RWPE2 (cell line): ENCODE data around the gene KRT76.

Experiments
- ATAC-seq: fragments of 200-7000 bp; cut with Tn5 transposase; 3 replicates; pipeline ENCODE4 v1.9.1; 2021; ENCODE audit warnings: low read depth
- DNase-seq: peaks from one replicate; pipeline ENCODE4 v3.0.0-alpha.2; 2020; ENCODE audit warnings: low spot score
- H3K27ac ChIP-seq: fragments of 450-650 bp; 2 replicates; pipeline ENCODE4 v1.5.1; 2017; ENCODE audit warnings: mild to moderate bottlenecking; ENCODE audit not compliant: poor library complexity, severe bottlenecking
- H3K27me3 ChIP-seq: fragments of 250-450 bp; sonication (Bioruptor Pico); 2 replicates; pipeline ENCODE4 v1.5.1; 2021; ENCODE audit warnings: mild to moderate bottlenecking, moderate library complexity; ENCODE audit not compliant: insufficient read depth, poor library complexity, severe bottlenecking
- H3K36me3 ChIP-seq: fragments of 250-450 bp; sonication (Bioruptor Pico); 2 replicates; pipeline ENCODE4 v1.5.1; 2020; ENCODE audit warnings: low read depth, mild to moderate bottlenecking, moderate library complexity
- H3K4me1 ChIP-seq: fragments of 250-450 bp; sonication (Bioruptor Pico); 2 replicates; pipeline ENCODE4 v1.5.1; 2021; ENCODE audit warnings: mild to moderate bottlenecking, moderate library complexity; ENCODE audit not compliant: insufficient read depth, poor library complexity, severe bottlenecking
- H3K4me3 ChIP-seq: fragments of 250-450 bp; sonication (Bioruptor Pico); 2 replicates; pipeline ENCODE4 v1.5.1; 2021; ENCODE audit warnings: mild to moderate bottlenecking, moderate library complexity; ENCODE audit not compliant: severe bottlenecking
- H3K9me3 ChIP-seq: fragments of 250-450 bp; sonication (Bioruptor Pico); 2 replicates; pipeline ENCODE4 v1.5.1; 2021; ENCODE audit warnings: mild to moderate bottlenecking, moderate library complexity; ENCODE audit not compliant: severe bottlenecking
- TF ChIP-seq, protein P1 (sequence below): fragments of 450-650 bp; IDR thresholded peaks from one replicate; pipeline ENCODE4 v1.5.1; 2017; ENCODE audit warnings: mild to moderate bottlenecking, moderate library complexity; ENCODE audit not compliant: poor library complexity, severe bottlenecking

KRT76 gene

GRCh38 chr12:52805000-52805399 is 27.9 kb upstream of the KRT76 start:
- H3K27me3 ChIP-seq: no peaks in the 10 kb centered on the region
- no peak for DNase-seq

DNA sequence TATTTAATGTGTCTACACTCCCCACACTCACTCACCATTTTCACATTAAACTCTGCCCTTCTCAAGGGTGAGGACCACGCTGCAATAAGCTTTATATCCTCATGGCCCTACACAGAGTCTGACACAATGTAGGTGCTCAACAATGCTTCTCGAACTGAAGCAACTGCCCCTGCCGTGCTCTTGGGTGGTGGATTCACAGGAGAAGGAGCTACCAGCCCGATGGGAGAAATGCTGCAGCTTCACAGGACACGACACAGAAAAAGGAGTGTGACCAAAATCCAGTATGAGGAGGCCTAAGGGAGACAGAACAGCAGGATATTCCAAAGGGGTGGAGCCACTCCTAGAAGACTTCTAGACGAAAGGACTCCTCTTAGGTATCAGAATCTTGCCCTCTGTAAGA is 25.3 kb upstream of the KRT76 start:
- ATAC-seq (no peak), DNase-seq (no peak)
- TF ChIP-seq, protein P1, sequence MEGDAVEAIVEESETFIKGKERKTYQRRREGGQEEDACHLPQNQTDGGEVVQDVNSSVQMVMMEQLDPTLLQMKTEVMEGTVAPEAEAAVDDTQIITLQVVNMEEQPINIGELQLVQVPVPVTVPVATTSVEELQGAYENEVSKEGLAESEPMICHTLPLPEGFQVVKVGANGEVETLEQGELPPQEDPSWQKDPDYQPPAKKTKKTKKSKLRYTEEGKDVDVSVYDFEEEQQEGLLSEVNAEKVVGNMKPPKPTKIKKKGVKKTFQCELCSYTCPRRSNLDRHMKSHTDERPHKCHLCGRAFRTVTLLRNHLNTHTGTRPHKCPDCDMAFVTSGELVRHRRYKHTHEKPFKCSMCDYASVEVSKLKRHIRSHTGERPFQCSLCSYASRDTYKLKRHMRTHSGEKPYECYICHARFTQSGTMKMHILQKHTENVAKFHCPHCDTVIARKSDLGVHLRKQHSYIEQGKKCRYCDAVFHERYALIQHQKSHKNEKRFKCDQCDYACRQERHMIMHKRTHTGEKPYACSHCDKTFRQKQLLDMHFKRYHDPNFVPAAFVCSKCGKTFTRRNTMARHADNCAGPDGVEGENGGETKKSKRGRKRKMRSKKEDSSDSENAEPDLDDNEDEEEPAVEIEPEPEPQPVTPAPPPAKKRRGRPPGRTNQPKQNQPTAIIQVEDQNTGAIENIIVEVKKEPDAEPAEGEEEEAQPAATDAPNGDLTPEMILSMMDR: no peak
- Histone ChIP-seq H3K27ac (no peak overlapping the region), H3K36me3 (no peaks in the 10 kb centered on the region), H3K9me3 (no peaks in the 10 kb centered on the region), H3K27me3 (no peaks in the 10 kb centered on the region), H3K4me3 (no peak overlapping the region), H3K4me1 (peaks cover 27% of the 10 kb centered on the region)

More at GRCh38 chr12:52805000-52805399, 27.9 kb upstream of the KRT76 start:
- Histone ChIP-seq H3K9me3 (no peaks in the 10 kb centered on the region), H3K27ac (no peak overlapping the region), H3K36me3 (no peaks in the 10 kb centered on the region), H3K4me1 (peaks cover 8% of the 10 kb centered on the region), H3K4me3 (no peak overlapping the region)
- TF ChIP-seq, protein P1: no peak
- ATAC-seq: no peak

- ATAC-seq: no peak
- no peak overlapping the region for H3K27ac ChIP-seq
- peaks cover 27% of the 10 kb centered on the region for H3K4me1 ChIP-seq
- H3K27me3 ChIP-seq: no peaks in the 10 kb centered on the region
- DNase-seq: no peak
- TF ChIP-seq, protein P1: no peak
- H3K36me3 ChIP-seq: no peaks in the 10 kb centered on the region
- no peaks in the 10 kb centered on the region for H3K9me3 ChIP-seq
- H3K4me3 ChIP-seq: no peak overlapping the region
These were observed 24.6 kb upstream of the KRT76 start for GRCh38 chr12:52801773-52802172.

DNA sequence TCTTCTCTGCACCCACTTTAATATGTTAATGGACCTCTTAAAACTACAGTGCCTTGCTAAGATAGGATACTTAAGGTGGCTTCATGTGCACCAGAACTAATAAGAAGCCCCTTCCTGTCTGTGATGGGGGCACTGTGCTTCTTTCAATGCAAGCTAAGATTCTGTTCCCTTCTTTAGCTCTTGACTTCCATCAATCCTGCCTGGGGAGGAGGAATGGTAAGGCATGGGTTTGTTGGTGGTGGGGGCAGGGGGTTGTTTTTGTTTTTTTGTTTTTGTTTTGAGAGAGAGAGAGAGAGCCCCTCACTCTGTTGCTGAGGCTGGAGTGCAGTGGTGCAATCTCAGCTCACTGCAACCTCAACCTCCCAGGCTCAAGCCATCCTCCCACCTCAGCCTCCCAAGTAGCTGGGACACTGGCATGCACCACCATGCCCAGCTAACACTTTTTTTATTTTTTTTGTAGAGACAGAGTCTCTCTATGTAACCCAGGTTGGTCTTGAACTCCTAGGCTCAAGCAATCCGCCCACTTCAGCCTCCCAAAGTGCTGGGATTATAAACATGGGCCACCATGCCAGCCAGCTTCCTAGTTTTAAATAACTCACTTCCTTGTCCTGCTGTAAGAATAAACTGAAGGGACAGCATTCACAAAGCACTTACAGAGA is 23.2 kb upstream of the KRT76 start:
- DNase-seq: no peak
- Histone ChIP-seq H3K9me3 (no peaks in the 10 kb centered on the region), H3K4me3 (no peak overlapping the region), H3K4me1 (peaks cover 27% of the 10 kb centered on the region), H3K27me3 (no peaks in the 10 kb centered on the region), H3K36me3 (no peaks in the 10 kb centered on the region), H3K27ac (peak overlapping the region; percentile 66)
- ATAC-seq: no peak
- TF ChIP-seq, protein P1: no peak

- H3K4me3 ChIP-seq: no peak overlapping the region
- DNase-seq (no peak), ATAC-seq (no peak)
- H3K9me3 ChIP-seq: no peaks in the 10 kb centered on the region
- no peaks in the 10 kb centered on the region for H3K27me3 ChIP-seq
- H3K27ac ChIP-seq: peak overlapping the region; percentile 66
- H3K36me3 ChIP-seq: no peaks in the 10 kb centered on the region
- peaks cover 27% of the 10 kb centered on the region for H3K4me1 ChIP-seq
- TF ChIP-seq, protein P1: no peak
These were observed 22.5 kb upstream of the KRT76 start for GRCh38 chr12:52799505-52800211.
